CD4-positive, alpha-beta memory T cell (primary cell): Measurements from ENCODE around the gene PYGL. TPM values are rescaled to one million over a fixed set of nuclear protein-coding genes. Genes with fewer than 3 reads are reported as not detected.

ENCODE experiments used
- CTCF ChIA-PET: fragments of 350-600 bp; sonication (Branson Sonifier 250); formaldehyde crosslinking; loops from one replicate; lab custom pipeline; 2021; ENCODE audit warnings: inconsistent platforms; ENCODE audit not compliant: partially characterized antibody; lab: Charles Lee
- POLR2A ChIA-PET: fragments of 350-600 bp; sonication (Branson Sonifier 250); formaldehyde crosslinking; loops from one replicate; lab custom pipeline; 2021; ENCODE audit not compliant: partially characterized antibody; lab: Charles Lee
- DNase-seq, 5 donors: peaks; one replicate each; pipeline versions ENCODE4 v3.0.0 to v3.0.0-alpha.2; 2020 to 2022; ENCODE audit warnings: mixed read lengths in 1 of 5
- H3K27ac ChIP-seq: one replicate; pipeline ENCODE4 v1.7.0; 2013; ENCODE audit warnings: low read depth, low read length
- H3K27me3 ChIP-seq: 2 replicates; pipeline ENCODE4 v1.7.0; 2013; ENCODE audit warnings: mild to moderate bottlenecking, low read length, moderate library complexity; ENCODE audit not compliant: insufficient read depth
- H3K36me3 ChIP-seq: 2 replicates; pipeline ENCODE4 v1.7.0; 2013; ENCODE audit warnings: mild to moderate bottlenecking, low read length, moderate library complexity; ENCODE audit not compliant: insufficient read depth
- H3K4me1 ChIP-seq: 2 replicates; pipeline ENCODE4 v1.7.0; 2013; ENCODE audit warnings: mild to moderate bottlenecking, low read length, moderate library complexity; ENCODE audit not compliant: insufficient read depth
- H3K4me3 ChIP-seq, 2 donors: one replicate each; pipeline ENCODE4 v1.7.0; 2013; ENCODE audit warnings: low read length in 2 of 2, mild to moderate bottlenecking in 1 of 2
- H3K9me3 ChIP-seq, 2 donors: one replicate each; pipeline ENCODE4 v1.7.0; 2013; ENCODE audit warnings: low read length in 2 of 2, control low read depth in 1 of 2; ENCODE audit not compliant: control insufficient read depth in 1 of 2
- H3K27ac Mint-ChIP-seq, 7 donors: one replicate each; pipeline ENCODE4 v1.8.0; 2020 to 2021; ENCODE audit warnings: mixed read lengths in 7 of 7, mild to moderate bottlenecking in 6 of 7, inconsistent platforms in 3 of 7, moderate library complexity in 3 of 7
- H3K27me3 Mint-ChIP-seq, 2 donors: one replicate each; pipeline ENCODE4 v1.8.0; 2020 to 2021; ENCODE audit warnings: mixed read lengths in 2 of 2
- H3K36me3 Mint-ChIP-seq, 2 donors: one replicate each; pipeline ENCODE4 v1.8.0; 2020 to 2021; ENCODE audit warnings: mixed read lengths in 2 of 2, inconsistent platforms in 1 of 2, mild to moderate bottlenecking in 1 of 2
- H3K4me1 Mint-ChIP-seq, 4 donors: one replicate each; pipeline ENCODE4 v1.8.0; 2020 to 2021; ENCODE audit warnings: mixed read lengths in 4 of 4, mild to moderate bottlenecking in 1 of 4
- H3K4me3 Mint-ChIP-seq, 8 donors: one replicate each; pipeline ENCODE4 v1.8.0; 2020 to 2021; ENCODE audit warnings: mixed read lengths in 8 of 8, mild to moderate bottlenecking in 7 of 8, moderate library complexity in 6 of 8, inconsistent platforms in 3 of 8
- H3K9me3 Mint-ChIP-seq, 8 donors: one replicate each; pipeline ENCODE4 v1.8.0; 2020 to 2021; ENCODE audit warnings: mixed read lengths in 8 of 8, mild to moderate bottlenecking in 5 of 8, inconsistent platforms in 3 of 8, moderate library complexity in 1 of 8
- intact Hi-C: fragments of 100-400 bp; cut with micrococcal nuclease; formaldehyde crosslinking; loops from one replicate; pipeline ENCODE4 v1.15.1; 2023
- polyA plus RNA-seq, 2 donors: library from polyadenylated mRNA; unstranded; fragments of 300-500 nt; fragmentation: Illumina TruSeq; gene quantifications; one replicate each; pipeline ENCODE4 v1.2.3, GENCODE V29; 2021
- total RNA-seq, 2 experiments: library from RNA; stranded (reverse); gene quantifications; one replicate each; pipeline ENCODE4 v1.2.3, GENCODE V29; 2021

The PYGL gene
- total and polyA plus RNA-seq, 4 experiments from 2014 or later = 0.61 to 0.72 TPM; not detected in 2

GRCh38 chr14:50855558-50855957 is 88.7 kb downstream of the PYGL start:
- POLR2A ChIA-PET = interaction anchor here (0.6 kb wide), 1 partner anchor 24 kb away, joined by 3 read pairs; no protein-coding TSS in a partner anchor
- CTCF ChIA-PET = interaction anchor here (0.7 to 9.0 kb wide), 5 partner anchors 33 to 468 kb away, joined by 3 to 225 read pairs (median 3); no protein-coding TSS in a partner anchor
- Histone ChIP-seq H3K27ac (no peak overlapping the region), H3K4me3 (no peak overlapping the region), H3K9me3 (no peaks in the 10 kb centered on the region), H3K36me3 (no peaks in the 10 kb centered on the region), H3K27me3 (no peaks in the 10 kb centered on the region), H3K4me1 (peaks cover 13% of the 10 kb centered on the region)
- H3K9me3 Mint-ChIP-seq = peaks cover 0 to 2% (median 0%) of the 10 kb centered on the region in 8 donors
- no peak overlapping the region for H3K27ac Mint-ChIP-seq
- H3K36me3 Mint-ChIP-seq = no peaks in the 10 kb centered on the region
- no peak overlapping the region for H3K4me3 Mint-ChIP-seq
- intact Hi-C loops = no loop called here
- DNase-seq = no peak
- no peaks in the 10 kb centered on the region for H3K27me3 Mint-ChIP-seq
- peaks cover 4 to 14% (median 8%) of the 10 kb centered on the region in 4 donors for H3K4me1 Mint-ChIP-seq

Other genes starting within 250 kb of the PYGL start
- 100 to 1,000 TPM in 1 of 2 experiments, 10 to 100 TPM in 1; 99.7 to 102 TPM for gene NIN, start 113.3 kb downstream of the PYGL start, total RNA-seq
- 10 to 100 TPM in 1 of 2 donors, 1 to 10 TPM in 1; 8.5 to 50.1 TPM for gene NIN, start 113.3 kb downstream of the PYGL start, polyA plus RNA-seq
- not detected for gene ABHD12B, start 72.4 kb downstream of the PYGL start, total RNA-seq
- not detected for gene ABHD12B, start 72.4 kb downstream of the PYGL start, polyA plus RNA-seq
- gene TRIM9, start 150.6 kb upstream of the PYGL start, total RNA-seq = under 1 TPM; 0.44 to 0.55 TPM
- gene TRIM9, start 150.6 kb upstream of the PYGL start, polyA plus RNA-seq = under 1 TPM in 1 of 2 donors, not detected in 1; 0.05 TPM